Gastroesophageal sphincter (tissue), 3 donors: ENCODE results near the gene RAP1GAP2.

ENCODE experiments used
- CTCF ChIP-seq, 4 experiments: fragments of 200-600 bp in 2 of 4; fragments of 450-650 bp in 2 of 4; sonication (generic) in 1 of 4; IDR thresholded peaks; one replicate each; pipeline ENCODE4 v1.5.1; 2017 to 2019; ENCODE audit warnings: antibody characterized with exemption in 4 of 4, mild to moderate bottlenecking in 2 of 4, moderate library complexity in 2 of 4
- POLR2A ChIP-seq, 2 donors: fragments of 450-650 bp; IDR thresholded peaks; one replicate each; pipeline ENCODE4 v1.6.1; 2017; ENCODE audit warnings: antibody characterized with exemption in 2 of 2, mild to moderate bottlenecking in 2 of 2, moderate library complexity in 1 of 2
- POLR2AphosphoS5 ChIP-seq: sonication (generic); formaldehyde crosslinking; IDR thresholded peaks from one replicate; pipeline ENCODE4 v1.6.1; 2017; ENCODE audit warnings: antibody characterized with exemption

GRCh38 chr17:2916461-2916860 is 120.2 kb downstream of the RAP1GAP2 start:
- no peak for TF ChIP-seq POLR2A (IDR thresholded peaks at IDR 0.05)
- TF ChIP-seq CTCF (IDR thresholded peaks at IDR 0.05), result no peak
- TF ChIP-seq POLR2AphosphoS5, result no peak
